Right lobe of liver (tissue), 6 donors: ENCODE results near the gene SPATC1L. TPM values are rescaled to one million over a fixed set of nuclear protein-coding genes. Genes with fewer than 3 reads are reported as not detected.
A peak's percentile ranks its signal among the peaks of the same experiment; 100 is the strongest.
"Not testable (repeated sequence)": the region's sequence is repeated elsewhere in the genome, so short reads cannot be mapped to it uniquely, and the experiment has no call there.

Experiments
- ATAC-seq, 4 donors: fragments of 200-7000 bp; cut with Tn5 transposase; one replicate each; pipeline ENCODE4 v1.9.1; 2020; ENCODE audit warnings: mild to moderate bottlenecking in 4 of 4, moderate library complexity in 4 of 4
- DNase-seq, 3 donors: peaks; one replicate each; pipeline ENCODE4 v3.0.0-alpha.2; 2020
- H3K27ac ChIP-seq, 3 donors: fragments of 200-600 bp; one replicate each; pipeline ENCODE4 v1.8.0; 2022
- H3K27me3 ChIP-seq, 2 donors: fragments of 200-600 bp; one replicate each; pipeline ENCODE4 v1.8.0; 2022
- H3K36me3 ChIP-seq, 4 donors: fragments of 200-600 bp; sonication (generic) in 1 of 4; one replicate each; pipeline versions ENCODE4 v1.5.1 to v1.8.0; 2017 to 2022; ENCODE audit warnings: control low read depth in 1 of 4
- H3K4me1 ChIP-seq, 4 donors: fragments of 200-600 bp; sonication (generic) in 1 of 4; one replicate each; pipeline versions ENCODE4 v1.5.1 to v1.8.0; 2017 to 2022; ENCODE audit warnings: control low read depth in 1 of 4
- H3K4me3 ChIP-seq, 3 donors: fragments of 200-600 bp; one replicate each; pipeline ENCODE4 v1.8.0; 2022
- H3K9me3 ChIP-seq, 4 donors: fragments of 200-600 bp; sonication (generic) in 1 of 4; one replicate each; pipeline versions ENCODE4 v1.5.1 to v1.8.0; 2017 to 2022; ENCODE audit warnings: control low read depth in 1 of 4
- POLR2A ChIP-seq: fragments of 450-650 bp; IDR thresholded peaks from one replicate; pipeline ENCODE4 v1.6.1; 2017; ENCODE audit warnings: antibody characterized with exemption, mild to moderate bottlenecking
- WGBS: methylation state at CpG from one replicate; pipeline ENCODE4 v1.1.6; 2018; ENCODE audit warnings: low coverage, low lambda C conversion rate; ENCODE audit not compliant: insufficient coverage; ENCODE audit errors: missing lambda C conversion rate; 5-methylcytosine and 5-hydroxymethylcytosine counted together
- intact Hi-C, 2 donors: fragments of 100-400 bp; cut with DNase I; formaldehyde crosslinking; loops; one replicate each; pipeline versions ENCODE4 v1.11.2 to v1.14.1; 2022
- total RNA-seq, 6 experiments: library from RNA; depleted of rRNA in 2 of 6; stranded (reverse); fragments of >200 nt in 2 of 6; fragmentation: NEBNext Ultra II Directional in 3 of 6; extraction: Animal tissue kit (Norgen Biotek cat#: 25700) in 3 of 6; gene quantifications; one replicate each; pipeline versions ENCODE4 v1.1.0 to v1.2.4, GENCODE V29; 2016 to 2023
- TF ChIP-seq, protein P1 (sequence below), 4 donors: fragments of 200-600 bp in 3 of 4; fragments of 450-650 bp in 1 of 4; IDR thresholded peaks; one replicate each; pipeline versions ENCODE4 v1.5.1 to v1.8.0; 2016 to 2022; ENCODE audit warnings: antibody characterized with exemption in 4 of 4, mild to moderate bottlenecking in 2 of 4
- donor health status: DM: no; HTN: yes; CAD: no.
- donor health status: DM: no; HTN: no; CAD: no.
- donor health status: DM: no; HTN: no; CAD: no.
- donor health status: DM: no; HTN: yes; CAD: no.
- donor health status: DM: no; HTN: yes; CAD: no.

The SPATC1L gene
- total RNA-seq, 6 experiments from 2014 or later = 0.31 to 1.7 (median 0.51) TPM; not detected in 2

DNA sequence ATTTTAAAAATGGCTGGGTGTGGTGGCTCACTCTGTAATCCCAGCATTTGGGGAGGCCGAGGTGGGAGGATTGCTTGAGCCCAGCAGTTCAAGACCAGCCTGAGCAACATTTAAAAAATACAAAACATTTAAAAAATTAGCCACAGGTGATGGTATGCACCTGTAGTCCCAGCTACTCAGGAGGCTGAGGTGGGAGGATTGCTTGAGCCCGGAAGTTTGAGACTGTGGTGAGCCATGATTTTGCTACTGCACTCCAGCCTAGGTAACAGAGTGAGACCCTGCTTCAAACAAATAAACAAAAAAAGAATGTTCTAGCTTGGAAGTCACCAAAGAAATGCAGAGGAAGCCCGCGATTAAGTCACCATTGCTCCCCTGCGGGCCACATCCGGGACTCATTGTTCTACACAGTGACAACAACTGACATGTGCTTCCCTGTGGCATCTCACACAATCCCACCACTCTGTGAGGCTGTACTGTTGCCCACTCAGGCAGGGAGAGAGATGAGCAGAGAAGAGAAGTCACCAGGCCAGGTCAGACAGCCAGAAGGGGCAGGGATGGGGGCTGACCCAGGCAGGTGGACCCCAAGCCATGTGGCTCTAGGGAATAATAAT, 18.4 kb upstream of the SPATC1L start:
- peak in 2 of 3 donors; percentile 9 to 18 for DNase-seq
- Histone ChIP-seq H3K27me3 (no peaks in the 10 kb centered on the region), H3K9me3 (no peaks in the 10 kb centered on the region), H3K27ac (no peak overlapping the region), H3K4me1 (no peaks in the 10 kb centered on the region), H3K4me3 (no peak overlapping the region), H3K36me3 (peaks cover 0 to 78% (median 11%) of the 10 kb centered on the region in 4 donors)
- no peak for TF ChIP-seq POLR2A
- TF ChIP-seq, protein P1, sequence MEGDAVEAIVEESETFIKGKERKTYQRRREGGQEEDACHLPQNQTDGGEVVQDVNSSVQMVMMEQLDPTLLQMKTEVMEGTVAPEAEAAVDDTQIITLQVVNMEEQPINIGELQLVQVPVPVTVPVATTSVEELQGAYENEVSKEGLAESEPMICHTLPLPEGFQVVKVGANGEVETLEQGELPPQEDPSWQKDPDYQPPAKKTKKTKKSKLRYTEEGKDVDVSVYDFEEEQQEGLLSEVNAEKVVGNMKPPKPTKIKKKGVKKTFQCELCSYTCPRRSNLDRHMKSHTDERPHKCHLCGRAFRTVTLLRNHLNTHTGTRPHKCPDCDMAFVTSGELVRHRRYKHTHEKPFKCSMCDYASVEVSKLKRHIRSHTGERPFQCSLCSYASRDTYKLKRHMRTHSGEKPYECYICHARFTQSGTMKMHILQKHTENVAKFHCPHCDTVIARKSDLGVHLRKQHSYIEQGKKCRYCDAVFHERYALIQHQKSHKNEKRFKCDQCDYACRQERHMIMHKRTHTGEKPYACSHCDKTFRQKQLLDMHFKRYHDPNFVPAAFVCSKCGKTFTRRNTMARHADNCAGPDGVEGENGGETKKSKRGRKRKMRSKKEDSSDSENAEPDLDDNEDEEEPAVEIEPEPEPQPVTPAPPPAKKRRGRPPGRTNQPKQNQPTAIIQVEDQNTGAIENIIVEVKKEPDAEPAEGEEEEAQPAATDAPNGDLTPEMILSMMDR (IDR thresholded peaks at IDR 0.05) = no peak
- 89% methylated on average over 5 of the region's 6 CpGs for WGBS
- intact Hi-C loops = no loop called here
- peak in 3 of 4 donors; percentile 37 to 66 (median 47) for ATAC-seq

GRCh38 chr21:46200877-46201803, 16.9 kb upstream of the SPATC1L start:
- H3K9me3 ChIP-seq, intact Hi-C loops, H3K27me3 ChIP-seq, H3K4me1 ChIP-seq, H3K4me3 ChIP-seq: not testable (repeated sequence)
- H3K36me3 ChIP-seq = peaks cover 0 to 78% (median 8%) of the 10 kb centered on the region in 4 donors
- H3K27ac ChIP-seq = peak overlapping the region in 1 of 3 donors; percentile 7
- 36% methylated on average over 3 of the region's 8 CpGs for WGBS
- DNase-seq = peak; percentile 18 to 33 (median 24)
- ATAC-seq = peak in 2 of 4 donors; percentile 31 to 53

DNA sequence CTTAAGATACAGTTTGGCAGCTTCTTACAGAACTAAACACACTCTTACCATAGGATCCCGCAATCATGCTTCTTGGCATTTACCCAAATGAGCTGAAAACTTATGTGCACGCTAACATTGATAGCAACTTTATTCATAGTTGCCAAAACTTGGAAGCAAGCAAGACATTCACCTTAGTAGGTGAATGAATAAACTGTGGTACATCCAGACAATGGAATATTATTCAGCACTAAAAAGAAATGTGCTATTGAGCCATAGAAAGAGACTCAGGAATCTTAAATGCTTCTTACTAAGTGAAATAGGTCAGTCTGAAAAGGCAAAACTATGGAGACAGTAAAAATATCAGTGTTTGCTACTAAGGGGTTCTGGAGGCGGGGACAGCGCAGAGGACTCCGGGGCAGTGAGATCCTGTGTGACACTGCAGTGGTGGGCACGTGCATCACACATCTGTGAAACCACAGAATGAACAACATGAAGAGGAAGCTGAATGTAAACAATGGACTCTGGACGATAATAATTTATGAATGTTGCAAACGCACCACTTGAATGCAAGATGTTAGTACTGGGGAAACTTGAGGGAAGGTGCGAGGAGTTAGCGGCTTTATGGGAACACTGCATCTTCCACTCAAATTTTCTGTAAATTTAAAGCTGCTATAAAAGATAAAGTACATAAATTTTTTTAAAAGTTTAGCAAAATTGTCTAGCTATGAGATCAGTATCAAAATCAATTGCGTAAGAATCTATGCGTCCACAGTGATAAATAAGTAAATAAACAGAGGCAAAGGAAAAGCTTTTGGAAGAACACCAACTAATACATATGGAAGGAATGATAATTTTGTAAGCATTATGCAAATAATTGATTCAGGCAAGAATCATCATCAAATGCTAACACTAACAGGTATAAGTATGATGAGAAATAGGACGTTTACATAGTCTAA, 15.4 kb upstream of the SPATC1L start:
- DNase-seq = peak in 2 of 3 donors; percentile 4 to 10
- H3K36me3 ChIP-seq = peaks cover 0 to 78% (median 8%) of the 10 kb centered on the region in 4 donors
- H3K9me3 ChIP-seq = no peaks in the 10 kb centered on the region
- TF ChIP-seq, protein P1 (IDR thresholded peaks at IDR 0.05) = no peak
- no peak for TF ChIP-seq POLR2A
- intact Hi-C loops = no loop called here
- H3K27me3 ChIP-seq = no peaks in the 10 kb centered on the region
- H3K4me1 ChIP-seq = no peaks in the 10 kb centered on the region
- ATAC-seq = no peak
- no peak overlapping the region for H3K27ac ChIP-seq
- H3K4me3 ChIP-seq = no peak overlapping the region
- 76% methylated on average over 13 of the region's 13 CpGs for WGBS

DNA sequence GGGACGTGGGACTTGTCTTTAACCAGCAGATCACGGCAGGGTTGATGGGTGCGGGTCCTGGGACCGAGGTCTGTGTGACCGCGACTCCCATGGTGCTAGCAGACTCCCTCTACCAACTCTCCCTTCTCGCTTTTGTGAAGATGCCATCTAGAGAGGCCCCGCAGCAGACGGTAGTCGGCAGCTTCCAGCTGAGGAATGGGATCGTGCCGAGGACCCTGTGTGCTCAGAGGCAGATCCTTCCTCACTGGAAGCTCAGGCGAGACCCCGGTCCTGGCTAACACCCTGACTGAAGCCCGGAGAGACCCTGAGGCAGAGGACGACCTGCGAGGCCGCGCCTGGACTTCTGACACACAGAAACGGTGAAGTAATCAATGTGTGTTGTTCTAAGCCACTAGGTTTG, 12.5 kb upstream of the SPATC1L start:
- H3K36me3 ChIP-seq = peaks cover 0 to 80% (median 11%) of the 10 kb centered on the region in 4 donors
- 80% methylated on average over 18 of the region's 20 CpGs for WGBS
- DNase-seq = peak in 1 of 3 donors; percentile 35

More for the DNA sequence above, 12.5 kb upstream of the SPATC1L start:
- TF ChIP-seq, protein P1 (IDR thresholded peaks at IDR 0.05) = no peak
- no peak for TF ChIP-seq POLR2A
- Histone ChIP-seq H3K4me3 (no peak overlapping the region), H3K9me3 (no peaks in the 10 kb centered on the region), H3K27me3 (no peaks in the 10 kb centered on the region), H3K27ac (no peak overlapping the region), H3K4me1 (no peaks in the 10 kb centered on the region)
- ATAC-seq = no peak
- intact Hi-C loops = no loop called here
